Coronary artery (tissue), 2 donors: ENCODE results near the gene NR3C2.

Experiments
- DNase-seq: peaks from one replicate; pipeline ENCODE4 v3.0.0-alpha.2; 2017; ENCODE audit warnings: low spot score
- H3K27ac ChIP-seq, 2 donors: fragments of 200-600 bp; sonication (generic); one replicate each; pipeline ENCODE4 v1.5.1; 2016 to 2019
- H3K4me3 ChIP-seq: fragments of 200-600 bp; sonication (generic); 2 replicates; pipeline ENCODE4 v1.5.1; 2016; ENCODE audit warnings: mild to moderate bottlenecking, moderate library complexity
- CTCF ChIP-seq: fragments of 200-600 bp; sonication (generic); IDR thresholded peaks from one replicate; pipeline ENCODE4 v1.5.1; 2019; ENCODE audit warnings: antibody characterized with exemption

Gene NR3C2

GRCh38 chr4:148375584-148375983, 66.6 kb downstream of the NR3C2 start:
- no peak for DNase-seq
- TF ChIP-seq CTCF, result no peak
- Histone ChIP-seq H3K27ac (no peak overlapping the region), H3K4me3 (peak overlapping the region; percentile 53)

DNA sequence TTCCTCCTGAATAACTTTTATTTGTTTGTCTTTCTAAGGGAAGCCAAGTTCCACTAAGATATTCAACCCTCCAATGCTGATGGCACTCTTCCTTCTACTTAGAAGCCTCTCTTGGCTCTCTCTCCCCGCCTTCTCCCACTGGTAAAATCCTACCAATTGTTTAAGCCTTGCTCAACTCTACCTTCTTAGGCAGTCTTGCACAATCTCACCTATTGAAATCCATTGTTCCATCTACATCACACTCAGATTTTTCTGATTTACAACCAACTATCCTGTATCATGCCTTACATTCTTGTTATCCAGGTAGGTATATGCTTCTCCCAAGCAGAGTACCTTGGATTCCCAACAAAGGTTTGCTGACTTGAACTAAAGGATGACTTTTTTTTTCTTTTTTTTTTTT, 69.1 kb downstream of the NR3C2 start:
- TF ChIP-seq CTCF, result no peak
- no peak overlapping the region for H3K4me3 ChIP-seq
- H3K27ac ChIP-seq, result no peak overlapping the region
- no peak for DNase-seq

DNA sequence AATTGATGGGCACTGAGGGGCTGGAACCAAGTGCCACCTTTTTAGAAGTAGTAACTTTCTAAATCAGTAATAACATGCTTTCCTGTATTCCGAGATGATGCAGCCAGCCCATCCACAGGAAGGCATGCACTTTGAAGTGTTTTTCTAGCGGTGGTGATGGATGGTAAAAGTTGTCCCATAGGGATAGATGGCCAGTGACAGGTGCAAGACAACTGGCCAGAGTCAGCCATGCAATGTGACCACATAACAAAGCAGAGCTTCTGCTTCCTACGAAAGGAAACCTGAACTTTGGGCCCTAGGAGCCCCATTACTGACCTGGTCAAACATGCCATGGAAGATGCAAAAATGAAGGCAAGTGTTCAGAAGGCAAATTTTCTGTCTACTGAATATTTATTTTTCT, 72.3 kb downstream of the NR3C2 start:
- no peak for TF ChIP-seq CTCF
- no peak overlapping the region for H3K27ac ChIP-seq
- no peak for DNase-seq
- H3K4me3 ChIP-seq, result no peak overlapping the region

- no peak overlapping the region for H3K4me3 ChIP-seq
- no peak for TF ChIP-seq CTCF
- no peak overlapping the region for H3K27ac ChIP-seq
- DNase-seq, result no peak
Observed at GRCh38 chr4:148367756-148368155, 74.5 kb downstream of the NR3C2 start.

DNA sequence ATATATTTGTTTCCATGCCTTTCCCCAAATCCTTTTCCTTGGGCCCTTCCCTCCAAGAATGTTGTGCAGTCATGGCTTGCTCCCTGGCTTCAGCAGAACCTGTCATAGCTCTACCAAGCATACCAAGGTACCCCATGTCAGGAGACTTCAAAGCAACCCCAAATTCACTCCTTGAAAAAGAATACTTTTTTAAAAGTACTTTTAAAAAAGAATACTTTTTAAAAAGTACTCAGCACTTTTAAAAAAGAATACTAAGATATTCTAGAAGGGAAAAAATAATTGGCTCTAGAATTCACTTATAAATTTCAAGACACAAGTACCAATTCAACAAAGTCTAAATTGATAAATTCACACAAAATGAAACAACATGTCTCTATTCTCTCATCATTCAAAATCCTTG, 76.0 kb downstream of the NR3C2 start:
- no peak overlapping the region for H3K4me3 ChIP-seq
- no peak for DNase-seq
- no peak for TF ChIP-seq CTCF
- no peak overlapping the region for H3K27ac ChIP-seq

DNA sequence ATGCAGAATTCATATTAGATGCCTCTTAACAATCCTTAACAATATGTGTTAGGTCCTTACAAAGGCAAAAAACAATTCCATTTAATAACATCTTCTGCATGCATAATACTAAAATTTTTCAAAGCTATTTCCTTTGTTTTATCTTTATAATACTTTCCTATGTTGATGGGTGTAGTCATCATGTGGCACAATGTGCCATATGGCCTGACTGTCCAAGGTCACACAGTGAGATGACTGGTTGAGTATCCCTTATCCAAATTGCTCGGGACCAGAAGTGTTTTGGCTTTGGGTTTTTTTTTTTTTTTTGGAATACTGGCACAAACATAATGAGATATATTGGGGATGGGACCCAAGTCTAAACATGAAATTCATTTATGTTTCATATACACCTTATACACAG, 77.7 kb downstream of the NR3C2 start:
- no peak overlapping the region for H3K27ac ChIP-seq
- no peak for DNase-seq
- no peak overlapping the region for H3K4me3 ChIP-seq
- TF ChIP-seq CTCF, result no peak

- TF ChIP-seq CTCF, result no peak
- H3K4me3 ChIP-seq, result no peak overlapping the region
- DNase-seq, result no peak
- no peak overlapping the region for H3K27ac ChIP-seq
Observed at GRCh38 chr4:148359769-148360168, 82.4 kb downstream of the NR3C2 start.
